Epithelial cell of proximal tubule (primary cell): ENCODE results near the gene SLC28A1. TPM values are rescaled to one million over a fixed set of nuclear protein-coding genes. Genes with fewer than 3 reads are reported as not detected.

Experiments used
- DNase-seq: peaks from one replicate; pipeline ENCODE4 v3.0.0-alpha.2; 2011; ENCODE audit warnings: low read depth
- H3K4me3 ChIP-seq: 2 replicates; pipeline ENCODE4 v1.5.1; 2011; ENCODE audit warnings: low read depth, mild to moderate bottlenecking, low read length
- CTCF ChIP-seq: conservative IDR thresholded peaks from 2 replicates; pipeline ENCODE4 v1.5.1; 2012; ENCODE audit warnings: low read depth, mild to moderate bottlenecking, low read length
- total RNA-seq: library from RNA; depleted of rRNA; stranded (reverse); fragments of >200 nt; gene quantifications from 2 replicates; pipeline ENCODE4 v1.2.3, GENCODE V29; 2015

The SLC28A1 gene
- total RNA-seq, 1 donor from 2014 or later: not detected

DNA sequence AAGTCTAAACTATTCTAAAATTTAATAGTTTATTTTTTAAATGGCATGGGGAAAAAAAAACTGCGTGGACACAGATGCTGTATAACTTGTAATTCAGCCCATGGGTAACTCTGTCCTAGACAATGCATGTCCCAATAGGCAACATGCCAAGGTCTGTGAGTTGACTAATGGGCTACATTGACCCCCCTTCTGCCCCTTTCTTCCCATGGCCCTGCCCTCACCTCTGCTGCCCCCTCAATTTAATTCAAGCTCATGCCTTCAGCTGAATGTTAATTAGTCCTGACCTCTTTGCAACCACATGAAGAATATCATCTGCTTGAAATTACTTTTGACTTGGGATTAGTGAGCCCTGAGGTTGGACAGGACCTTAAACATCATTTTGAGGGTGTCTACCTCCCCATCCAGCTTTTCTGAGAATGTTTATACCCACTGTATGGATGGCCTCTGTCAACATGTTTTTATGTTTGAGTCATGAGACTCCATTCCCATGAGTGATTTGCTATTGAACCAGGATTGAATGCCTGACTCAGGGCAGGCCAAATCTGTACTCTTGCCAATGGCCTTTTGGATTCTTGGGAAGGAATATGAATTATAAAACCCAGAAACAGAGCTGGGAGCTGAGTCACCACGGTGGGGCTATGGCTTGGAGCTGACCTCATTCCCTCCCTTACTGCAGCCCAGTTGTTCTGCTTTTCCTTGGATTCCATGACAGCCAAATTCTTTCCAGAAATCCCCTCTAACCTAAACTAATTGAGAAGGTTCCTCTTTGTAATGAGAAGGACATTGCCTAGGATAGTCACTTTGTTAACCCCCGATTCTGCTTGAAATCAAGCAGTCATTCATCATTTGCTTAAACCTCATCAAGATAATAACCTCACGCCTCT is 63.7 kb downstream of the SLC28A1 start:
- peak; percentile 35 for DNase-seq
- no peak for TF ChIP-seq CTCF
- no peak overlapping the region for H3K4me3 ChIP-seq

DNA sequence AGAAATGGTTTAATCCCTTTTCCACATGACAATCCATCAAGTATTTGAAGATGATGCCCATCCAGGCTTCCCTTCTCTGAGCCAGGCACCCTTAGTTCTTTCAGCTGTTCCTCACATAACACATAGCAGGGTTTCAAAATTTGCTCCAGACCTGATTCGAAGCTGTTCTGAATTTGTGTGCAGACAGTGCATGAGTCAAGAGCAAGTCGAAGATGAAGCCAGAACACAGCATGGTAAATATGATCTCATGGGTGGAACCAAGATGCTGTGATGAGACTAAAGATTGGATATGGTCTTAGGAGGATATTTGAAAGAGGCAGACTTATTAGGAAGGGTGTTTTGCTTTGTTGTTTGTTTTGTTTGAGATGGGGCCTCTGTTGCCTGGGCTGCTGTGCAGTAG is 64.6 kb downstream of the SLC28A1 start:
- no peak for DNase-seq
- no peak for TF ChIP-seq CTCF

GRCh38 chr15:84949845-84950569 is 65.5 kb downstream of the SLC28A1 start:
- no peak for TF ChIP-seq CTCF
- no peak overlapping the region for H3K4me3 ChIP-seq
- DNase-seq: no peak

More for the DNA sequence above, 64.6 kb downstream of the SLC28A1 start:
- no peak overlapping the region for H3K4me3 ChIP-seq

GRCh38 chr15:84950570-84951111 is 66.2 kb downstream of the SLC28A1 start:
- DNase-seq: no peak
- no peak for TF ChIP-seq CTCF
- H3K4me3 ChIP-seq: no peak overlapping the region

DNA sequence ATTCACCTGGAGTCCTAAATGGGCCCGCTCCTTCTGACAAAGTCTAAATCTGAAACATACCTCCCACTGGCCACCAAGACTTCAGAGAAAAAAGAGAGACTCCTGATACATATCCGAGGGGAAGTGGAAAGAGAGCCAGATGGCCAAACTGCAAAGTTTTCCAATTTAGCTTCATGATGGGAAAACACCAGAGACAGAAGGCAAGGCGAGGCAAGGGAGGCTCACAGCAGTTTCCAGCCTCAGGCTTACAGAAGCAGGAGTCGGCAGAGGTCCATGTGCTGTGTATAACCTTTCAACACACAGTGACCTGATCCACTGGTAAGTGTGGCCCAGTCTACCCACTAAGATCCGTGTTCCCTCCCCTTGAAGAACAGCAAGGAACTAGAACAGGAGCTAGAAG is 67.3 kb downstream of the SLC28A1 start:
- TF ChIP-seq CTCF: no peak
- DNase-seq: no peak
- H3K4me3 ChIP-seq: no peak overlapping the region

DNA sequence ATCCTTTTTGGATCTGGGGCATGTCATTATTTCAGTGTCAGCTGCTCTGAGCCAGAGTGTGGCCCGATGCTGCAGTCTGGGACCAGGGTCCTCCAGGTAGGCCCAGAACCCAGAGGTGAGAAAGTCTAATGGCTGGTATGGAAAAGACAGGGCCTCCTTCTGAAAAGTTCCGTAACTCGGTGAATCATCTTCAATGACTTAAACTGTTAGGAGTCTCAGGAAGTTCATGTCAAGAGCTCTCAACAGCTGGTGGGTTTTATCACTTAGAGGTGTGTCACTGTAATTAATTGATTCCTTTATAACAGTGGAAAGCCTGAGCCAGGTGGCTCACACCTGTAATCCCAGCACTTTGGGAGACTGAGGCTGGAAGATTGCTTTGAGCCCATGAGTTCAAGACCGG is 68.7 kb downstream of the SLC28A1 start:
- DNase-seq: no peak
- no peak for TF ChIP-seq CTCF

More for the DNA sequence above, 68.7 kb downstream of the SLC28A1 start:
- no peak overlapping the region for H3K4me3 ChIP-seq
